HEK293 (cell line): Measurements from ENCODE around the gene GPR158.

ENCODE experiments used
- CTCF ChIA-PET: fragments of 350-600 bp; formaldehyde crosslinking; extraction: SDS; loops from one replicate; lab custom pipeline; 2021; ENCODE audit warnings: antibody characterized with exemption; lab: Yijun Ruan, JAX
- POLR2A ChIA-PET: fragments of 300-600 bp; formaldehyde crosslinking; extraction: SDS; loops from one replicate; lab custom pipeline; 2020; ENCODE audit warnings: antibody characterized with exemption, inconsistent platforms; lab: Yijun Ruan, JAX
- H3K27ac ChIP-seq: fragments of 200-500 bp; sonication (Bioruptor generic); 2 replicates; pipeline ENCODE4 v1.5.1; 2014; ENCODE audit warnings: low read depth, low read length, control low read depth, inconsistent platforms; ENCODE audit errors: extremely low read depth
- H3K36me3 ChIP-seq, 2 experiments: fragments of 200-500 bp in 1 of 2; sonication (Bioruptor generic) in 1 of 2; 1 replicate in 1 of 2; 2 replicates in 1 of 2; pipeline ENCODE4 v1.5.1; 2014 to 2017; ENCODE audit warnings: inconsistent platforms in 2 of 2, low read length in 2 of 2; ENCODE audit not compliant: control insufficient read depth in 2 of 2, insufficient read depth in 1 of 2
- H3K4me1 ChIP-seq: fragments of 200-500 bp; sonication (Bioruptor generic); 2 replicates; pipeline ENCODE4 v1.5.1; 2014; ENCODE audit warnings: mild to moderate bottlenecking, low read length, inconsistent platforms; ENCODE audit not compliant: control insufficient read depth, insufficient read depth
- H3K4me3 ChIP-seq: 2 replicates; pipeline ENCODE4 v1.5.1; 2011; ENCODE audit warnings: low read depth, mild to moderate bottlenecking, control low read depth, low read length, moderate library complexity
- H3K9me3 ChIP-seq: fragments of 200-500 bp; sonication (Bioruptor generic); 2 replicates; pipeline ENCODE4 v1.5.1; 2014; ENCODE audit warnings: low read depth, low read length, inconsistent platforms; ENCODE audit not compliant: control insufficient read depth, insufficient read depth
- CTCF ChIP-seq: fragments of 450-650 bp; formaldehyde crosslinking; IDR thresholded peaks from 2 replicates; pipeline ENCODE4 v1.5.1; 2016; ENCODE audit warnings: missing biosample characterization, missing genetic modification characterization
- GFI1B ChIP-seq: fragments of 450-650 bp; formaldehyde crosslinking; IDR thresholded peaks from 2 replicates; pipeline ENCODE4 v1.5.1; 2016; ENCODE audit warnings: missing biosample characterization, missing genetic modification characterization
- KLF1 ChIP-seq: fragments of 450-650 bp; formaldehyde crosslinking; IDR thresholded peaks from 2 replicates; pipeline ENCODE4 v1.5.1; 2016; ENCODE audit warnings: missing biosample characterization, missing genetic modification characterization
- SETDB1 ChIP-seq: IDR thresholded peaks from one replicate; pipeline ENCODE4 v1.6.1; 2017; ENCODE audit warnings: mild to moderate bottlenecking, low read length, moderate library complexity, mixed read lengths; ENCODE audit not compliant: insufficient read length
- ZNF10 ChIP-seq: fragments of 450-650 bp; formaldehyde crosslinking; IDR thresholded peaks from 2 replicates; pipeline ENCODE4 v1.5.1; 2017; ENCODE audit warnings: missing biosample characterization, missing genetic modification characterization
- ZNF146 ChIP-seq: fragments of 450-650 bp; formaldehyde crosslinking; IDR thresholded peaks from 2 replicates; pipeline ENCODE4 v1.5.1; 2016; ENCODE audit warnings: missing biosample characterization, missing genetic modification characterization
- ZNF280D ChIP-seq: fragments of 450-650 bp; formaldehyde crosslinking; IDR thresholded peaks from 2 replicates; pipeline ENCODE4 v1.5.1; 2016; ENCODE audit warnings: missing biosample characterization, missing genetic modification characterization
- ZNF324 ChIP-seq: fragments of 450-650 bp; formaldehyde crosslinking; IDR thresholded peaks from 2 replicates; pipeline ENCODE4 v1.5.1; 2016; ENCODE audit warnings: missing biosample characterization, missing genetic modification characterization
- ZNF416 ChIP-seq: fragments of 450-650 bp; formaldehyde crosslinking; IDR thresholded peaks from 2 replicates; pipeline ENCODE4 v1.5.1; 2016; ENCODE audit warnings: missing biosample characterization, missing genetic modification characterization
- ZNF544 ChIP-seq: fragments of 450-650 bp; formaldehyde crosslinking; IDR thresholded peaks from 2 replicates; pipeline ENCODE4 v1.5.0; 2017; ENCODE audit warnings: missing biosample characterization, missing genetic modification characterization
- ZNF561 ChIP-seq: fragments of 450-650 bp; IDR thresholded peaks from 2 replicates; pipeline ENCODE4 v1.5.1; 2018; ENCODE audit warnings: missing biosample characterization, missing genetic modification characterization, borderline replicate concordance
- ZNF596 ChIP-seq: fragments of 450-650 bp; IDR thresholded peaks from 2 replicates; pipeline ENCODE4 v1.5.0; 2018; ENCODE audit warnings: missing biosample characterization, mild to moderate bottlenecking, missing genetic modification characterization, moderate library complexity
- ZNF610 ChIP-seq: fragments of 450-650 bp; formaldehyde crosslinking; IDR thresholded peaks from 2 replicates; pipeline ENCODE4 v1.5.1; 2016; ENCODE audit warnings: missing biosample characterization, missing genetic modification characterization, borderline replicate concordance
- ZNF621 ChIP-seq: fragments of 450-650 bp; formaldehyde crosslinking; IDR thresholded peaks from 2 replicates; pipeline ENCODE4 v1.5.1; 2017; ENCODE audit warnings: missing biosample characterization, missing genetic modification characterization
- ZNF747 ChIP-seq: fragments of 450-650 bp; formaldehyde crosslinking; IDR thresholded peaks from 2 replicates; pipeline ENCODE4 v1.5.1; 2016; ENCODE audit warnings: missing biosample characterization, missing genetic modification characterization
- ZSCAN30 ChIP-seq: fragments of 450-650 bp; IDR thresholded peaks from 2 replicates; pipeline ENCODE4 v1.5.1; 2018; ENCODE audit warnings: missing biosample characterization, mild to moderate bottlenecking, missing genetic modification characterization, moderate library complexity
- ZSCAN5A ChIP-seq: fragments of 450-650 bp; formaldehyde crosslinking; IDR thresholded peaks from 2 replicates; pipeline ENCODE4 v1.5.1; 2016; ENCODE audit warnings: missing biosample characterization, missing genetic modification characterization
- TF ChIP-seq, protein P1 (sequence below): IDR thresholded peaks from 2 replicates; pipeline ENCODE4 v1.6.1; 2011; ENCODE audit warnings: mild to moderate bottlenecking, low read depth, low read length, borderline replicate concordance

GPR158 gene

GRCh38 chr10:25451401-25451800 lies 276.6 kb downstream of the GPR158 start (continued):
- TF ChIP-seq ZSCAN5A (tag by site-specific recombination) (no peak), ZNF747 (tag by site-specific recombination) (no peak), ZNF561 (tag by site-specific recombination) (no peak), ZNF416 (no peak), ZNF10 (tag by site-specific recombination) (no peak)
- TF ChIP-seq, protein P1, sequence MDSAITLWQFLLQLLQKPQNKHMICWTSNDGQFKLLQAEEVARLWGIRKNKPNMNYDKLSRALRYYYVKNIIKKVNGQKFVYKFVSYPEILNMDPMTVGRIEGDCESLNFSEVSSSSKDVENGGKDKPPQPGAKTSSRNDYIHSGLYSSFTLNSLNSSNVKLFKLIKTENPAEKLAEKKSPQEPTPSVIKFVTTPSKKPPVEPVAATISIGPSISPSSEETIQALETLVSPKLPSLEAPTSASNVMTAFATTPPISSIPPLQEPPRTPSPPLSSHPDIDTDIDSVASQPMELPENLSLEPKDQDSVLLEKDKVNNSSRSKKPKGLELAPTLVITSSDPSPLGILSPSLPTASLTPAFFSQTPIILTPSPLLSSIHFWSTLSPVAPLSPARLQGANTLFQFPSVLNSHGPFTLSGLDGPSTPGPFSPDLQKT, result no peak

DNA sequence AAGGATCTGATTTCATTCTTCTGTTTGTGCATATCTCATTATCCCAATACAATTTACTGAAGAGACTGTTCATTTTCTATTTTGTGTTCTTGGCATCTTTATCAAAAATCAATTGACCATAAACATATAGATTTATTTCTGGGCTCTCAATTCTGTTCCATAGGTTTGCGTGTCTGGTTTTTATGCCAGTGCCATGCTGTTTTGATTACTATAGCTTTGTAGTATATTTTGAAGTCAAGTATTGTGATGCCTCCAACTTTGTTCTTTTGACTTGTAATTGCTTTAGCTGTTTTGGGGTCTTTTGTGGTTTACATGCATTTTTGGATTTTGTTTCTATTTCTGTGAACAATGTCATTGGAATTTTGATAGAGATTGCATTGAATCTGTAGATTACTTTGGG lies 278.8 kb downstream of the GPR158 start:
- ChIA-PET POLR2A (no interaction called here), CTCF (no interaction called here)
- no peaks in the 10 kb centered on the region for H3K9me3 ChIP-seq
- no peak overlapping the region for H3K4me3 ChIP-seq
- no peaks in the 10 kb centered on the region for H3K4me1 ChIP-seq
- TF ChIP-seq SETDB1 (peak; percentile 71), ZNF544 (tag by site-specific recombination) (no peak), ZNF280D (tag by site-specific recombination) (0 out of 2 replicates have a peak, but pooled peaks have one; percentile 38)
- H3K27ac ChIP-seq, result no peak overlapping the region
- H3K36me3 ChIP-seq, result no peaks in the 10 kb centered on the region

DNA sequence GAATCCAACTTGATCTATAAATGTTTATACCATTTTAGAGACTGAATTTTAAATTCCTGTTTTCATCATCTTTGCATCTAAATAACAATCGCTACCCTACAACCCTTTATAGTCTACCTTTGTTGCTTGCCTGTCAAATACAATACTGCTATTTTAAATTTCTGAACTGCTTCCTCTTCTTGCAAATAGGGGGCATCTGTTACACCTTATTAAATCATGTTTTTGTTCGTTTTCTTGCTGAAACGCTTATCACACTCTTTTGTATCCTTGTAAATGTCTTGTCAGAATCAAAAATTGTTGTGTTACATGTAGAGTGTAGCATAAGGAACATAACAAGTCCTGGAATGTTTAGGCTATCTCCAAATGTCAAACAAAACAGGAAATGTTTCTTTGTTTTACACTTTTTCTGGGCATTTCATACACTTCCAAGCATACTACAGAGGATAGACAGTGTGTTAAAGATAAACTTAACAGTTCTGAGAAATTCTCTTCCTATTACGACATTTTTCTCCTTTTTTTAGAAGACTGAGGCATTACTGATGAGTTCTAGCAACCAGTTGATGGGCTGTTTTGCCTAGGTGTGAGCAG lies 281.3 kb downstream of the GPR158 start:
- no peak for TF ChIP-seq ZNF610 (tag by site-specific recombination)
- no peak for TF ChIP-seq ZSCAN30
- TF ChIP-seq ZNF146 (tag by site-specific recombination), result no peak
- TF ChIP-seq ZNF324, result no peak
- no peak for TF ChIP-seq GFI1B (tag by site-specific recombination)
- no peak for TF ChIP-seq ZNF621 (tag by site-specific recombination)
- no peak for TF ChIP-seq CTCF (tag by site-specific recombination)
- TF ChIP-seq ZNF596, result no peak
- TF ChIP-seq KLF1 (tag by site-specific recombination), result no peak
- no peaks in the 10 kb centered on the region for H3K4me1 ChIP-seq
- H3K9me3 ChIP-seq, result no peaks in the 10 kb centered on the region
- H3K36me3 ChIP-seq, result no peaks in the 10 kb centered on the region
- no peak overlapping the region for H3K27ac ChIP-seq
- no peak overlapping the region for H3K4me3 ChIP-seq
- ChIA-PET POLR2A (no interaction called here), CTCF (no interaction called here)
